SK-N-DZ (cell line): ENCODE data around the gene MRPL55.
A peak's percentile ranks its signal among the peaks of the same experiment; 100 is the strongest.

Experiments
- DNase-seq: peaks from one replicate; pipeline ENCODE4 v3.0.0-alpha.2; 2015; ENCODE audit warnings: low spot score

MRPL55 gene

DNA sequence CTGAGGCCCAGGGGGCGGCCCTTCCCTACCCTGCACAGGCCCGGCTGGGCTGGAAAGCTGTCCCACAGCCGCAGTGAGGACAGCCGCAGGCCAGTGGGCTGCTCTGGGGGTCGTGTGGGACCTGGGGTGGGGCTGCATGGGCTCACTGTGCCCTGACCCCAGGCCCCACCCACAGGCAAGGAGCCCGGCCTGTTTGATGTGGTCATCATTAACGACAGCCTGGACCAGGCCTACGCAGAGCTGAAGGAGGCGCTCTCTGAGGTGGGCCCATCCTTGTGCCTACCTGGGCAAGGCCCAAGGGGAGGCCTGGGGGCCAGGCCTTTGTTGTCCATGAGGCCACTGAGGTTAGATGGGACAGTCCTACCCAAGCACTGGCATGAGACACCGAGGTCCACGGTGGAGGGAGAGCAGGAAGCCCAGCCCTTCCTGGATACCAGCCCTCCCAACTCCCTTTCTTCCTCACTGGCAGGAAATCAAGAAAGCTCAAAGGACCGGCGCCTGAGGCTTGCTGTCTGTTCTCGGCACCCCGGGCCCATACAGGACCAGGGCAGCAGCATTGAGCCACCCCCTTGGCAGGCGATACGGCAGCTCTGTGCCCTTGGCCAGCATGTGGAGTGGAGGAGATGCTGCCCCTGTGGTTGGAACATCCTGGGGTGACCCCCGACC lies 39.2 kb upstream of the MRPL55 start:
- DNase-seq, result no peak

- DNase-seq, result no peak
Observed at GRCh38 chr1:228147768-228148167, 38.7 kb upstream of the MRPL55 start.

GRCh38 chr1:228147151-228147693 lies 38.1 kb upstream of the MRPL55 start:
- no peak for DNase-seq

DNA sequence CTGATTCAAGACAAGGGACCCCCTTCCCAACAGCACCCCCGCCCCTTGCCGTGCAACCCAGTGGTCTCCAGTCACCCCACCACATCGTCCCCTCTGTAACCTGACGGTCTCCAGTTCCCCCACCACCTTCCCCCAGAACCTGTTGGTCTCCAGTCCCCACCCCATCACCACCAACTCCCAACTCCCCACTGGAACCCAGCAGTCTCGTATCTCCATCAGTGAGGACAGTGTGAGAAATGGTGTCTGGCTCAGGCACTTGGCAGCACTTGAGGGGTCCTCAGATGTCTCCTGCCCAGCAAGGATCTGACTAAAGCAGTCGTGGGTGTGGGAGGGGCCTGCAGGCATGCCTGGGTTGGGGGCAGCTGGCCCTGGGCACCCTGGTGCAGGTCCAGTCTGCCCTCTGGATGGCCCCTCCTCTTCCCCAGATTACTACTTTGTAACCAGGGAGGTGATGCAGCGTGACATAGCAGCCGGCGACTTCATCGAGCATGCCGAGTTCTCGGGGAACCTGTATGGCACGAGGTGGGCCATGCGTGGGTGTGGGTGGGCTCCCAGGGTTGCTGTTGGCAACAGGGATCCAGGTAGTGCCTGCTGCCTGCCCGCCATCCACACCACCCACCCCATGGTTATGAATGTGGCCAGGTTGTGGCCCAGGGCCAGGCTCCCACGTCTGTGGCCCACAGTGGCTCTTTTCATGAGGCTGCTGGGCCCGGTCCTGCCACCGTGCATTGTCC lies 37.5 kb upstream of the MRPL55 start:
- DNase-seq, result no peak

- DNase-seq, result no peak
Observed at GRCh38 chr1:228145463-228146416, 36.6 kb upstream of the MRPL55 start.

DNA sequence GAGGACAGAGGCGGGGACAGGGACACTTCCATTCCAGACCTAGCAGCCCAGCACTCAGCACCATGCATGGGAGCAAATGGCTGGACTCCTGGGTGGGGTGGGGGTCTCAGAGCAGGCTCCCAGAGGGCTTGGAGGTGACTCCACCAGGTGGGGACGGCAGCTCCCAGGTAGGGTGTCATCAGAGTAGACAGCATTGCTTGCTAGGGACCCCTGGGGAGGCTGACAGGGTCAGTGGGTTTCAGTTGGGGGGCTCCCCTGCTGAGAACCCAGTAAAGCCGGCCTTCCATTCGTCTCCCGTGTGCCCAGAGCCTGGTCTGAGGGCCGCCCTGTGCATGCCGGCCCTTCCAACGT lies 35.9 kb upstream of the MRPL55 start:
- no peak for DNase-seq

- no peak for DNase-seq
Observed at GRCh38 chr1:228144193-228144992, 35.3 kb upstream of the MRPL55 start.

GRCh38 chr1:228143480-228144192 lies 34.5 kb upstream of the MRPL55 start:
- DNase-seq, result no peak

DNA sequence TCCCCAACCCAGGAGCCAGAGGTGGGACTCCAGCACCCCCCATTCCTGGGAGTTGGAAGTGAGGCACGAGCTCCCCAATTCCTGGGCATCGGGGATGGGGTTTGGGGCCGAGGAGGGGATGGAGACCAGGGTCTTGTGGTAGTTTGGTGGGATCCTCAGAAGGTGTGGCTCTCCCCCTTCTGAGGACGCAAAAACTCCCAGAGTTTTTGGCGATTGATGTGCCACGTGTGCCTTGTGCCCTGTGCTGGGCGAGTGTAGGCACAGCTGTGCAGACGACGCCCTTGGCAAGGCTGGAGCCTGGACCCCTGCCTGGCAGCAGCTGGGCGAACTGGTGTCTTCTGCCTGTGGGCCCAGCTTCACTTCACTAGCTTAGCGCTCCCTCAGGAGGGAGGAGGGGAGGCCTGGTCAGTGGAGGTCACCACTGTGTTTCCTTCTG lies 33.6 kb upstream of the MRPL55 start:
- DNase-seq, result no peak

GRCh38 chr1:228142155-228142691 lies 33.1 kb upstream of the MRPL55 start:
- DNase-seq, result no peak

DNA sequence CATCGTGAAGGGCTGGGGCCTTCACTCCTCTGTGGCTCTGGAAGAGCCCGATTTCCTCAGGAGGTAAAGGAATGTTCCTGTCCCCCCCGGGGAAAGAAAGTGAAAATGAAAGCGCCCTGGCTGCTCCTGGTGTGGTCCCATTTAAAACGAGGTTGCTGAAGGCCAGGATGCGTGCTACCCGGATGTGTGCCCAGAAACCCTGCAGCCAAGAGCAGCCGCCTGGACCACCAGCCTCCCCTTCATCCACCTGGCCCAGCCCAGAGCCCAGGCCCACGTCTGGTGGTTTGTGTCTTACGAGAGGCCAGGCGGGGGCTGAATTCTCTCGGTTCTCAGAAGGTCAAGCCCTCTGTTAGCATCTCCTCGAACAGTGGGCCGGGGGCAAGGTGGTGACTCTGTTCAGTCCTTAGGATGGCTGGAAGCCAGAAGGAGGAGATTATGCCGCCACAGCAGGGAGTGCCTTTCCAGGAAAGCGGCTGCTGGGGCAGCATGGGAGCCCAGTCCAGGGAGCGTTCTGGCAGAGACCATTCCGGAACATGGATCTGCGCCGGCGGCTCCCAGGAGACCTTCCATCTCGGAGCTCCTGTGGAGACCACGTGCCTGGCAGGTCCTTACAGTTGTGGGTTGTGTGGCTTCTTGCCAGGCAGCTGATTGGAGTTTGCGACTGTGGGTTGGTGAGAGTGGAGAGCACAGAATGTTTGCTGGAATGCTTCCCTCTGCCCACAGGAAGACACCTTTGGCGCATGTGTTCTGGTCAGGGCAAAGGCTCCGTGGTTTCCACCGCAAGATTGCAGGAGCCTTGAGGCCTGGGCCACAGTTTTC lies 32.3 kb upstream of the MRPL55 start:
- no peak for DNase-seq

- no peak for DNase-seq
Observed at GRCh38 chr1:228140724-228141225, 31.7 kb upstream of the MRPL55 start.

DNA sequence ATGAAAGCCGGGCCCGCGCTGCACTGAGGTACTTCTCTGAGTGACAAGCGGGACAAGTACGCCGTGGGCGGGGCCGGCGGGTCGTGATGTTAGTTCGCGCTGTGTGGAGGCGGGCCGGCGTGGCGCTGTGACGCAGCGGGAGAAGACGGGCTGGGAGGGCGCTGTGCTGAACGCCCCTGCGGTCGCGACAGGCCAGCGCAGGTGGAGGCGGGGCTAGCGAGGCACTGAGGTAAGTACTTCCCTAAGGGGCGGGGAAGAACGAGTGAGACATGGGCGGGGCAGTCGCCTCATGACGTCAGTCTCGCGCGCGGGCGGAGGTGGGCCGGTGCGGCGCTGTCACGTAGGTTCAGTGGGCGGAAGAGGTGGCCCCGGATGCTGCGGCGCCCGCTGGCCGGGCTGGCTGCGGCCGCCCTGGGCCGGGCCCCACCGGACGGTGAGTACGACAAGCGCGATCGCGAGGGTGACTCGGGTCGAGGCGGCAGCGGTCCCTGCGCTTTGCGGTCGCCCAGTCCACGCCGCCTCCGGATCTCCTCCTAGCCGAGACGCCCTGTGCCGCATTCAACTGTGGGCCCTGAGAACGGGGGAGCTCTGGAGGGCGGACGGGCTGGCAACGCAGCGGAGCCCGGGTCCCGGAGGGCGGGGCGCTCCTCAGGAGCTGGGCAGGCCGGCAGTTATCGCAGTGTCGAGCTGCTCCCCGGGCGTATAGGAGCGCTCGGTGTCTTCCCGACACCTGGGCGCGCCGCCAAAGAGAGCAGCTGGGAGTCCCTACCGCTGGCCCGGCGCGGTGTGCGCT lies 31.0 kb upstream of the MRPL55 start, which contains the start of gene GUK1:
Gene GUK1, plus strand, starts transcription at position 349 of the 793 bp plus-strand sequence. Its CDS starts 24 bp downstream, at position 373.
- peak; percentile 99 for DNase-seq

- no peak for DNase-seq
Observed at GRCh38 chr1:228139406-228139930, 30.4 kb upstream of the MRPL55 start.

GRCh38 chr1:228136901-228137300 lies 27.8 kb upstream of the MRPL55 start:
- no peak for DNase-seq

GRCh38 chr1:228134591-228134990 lies 25.5 kb upstream of the MRPL55 start:
- no peak for DNase-seq

DNA sequence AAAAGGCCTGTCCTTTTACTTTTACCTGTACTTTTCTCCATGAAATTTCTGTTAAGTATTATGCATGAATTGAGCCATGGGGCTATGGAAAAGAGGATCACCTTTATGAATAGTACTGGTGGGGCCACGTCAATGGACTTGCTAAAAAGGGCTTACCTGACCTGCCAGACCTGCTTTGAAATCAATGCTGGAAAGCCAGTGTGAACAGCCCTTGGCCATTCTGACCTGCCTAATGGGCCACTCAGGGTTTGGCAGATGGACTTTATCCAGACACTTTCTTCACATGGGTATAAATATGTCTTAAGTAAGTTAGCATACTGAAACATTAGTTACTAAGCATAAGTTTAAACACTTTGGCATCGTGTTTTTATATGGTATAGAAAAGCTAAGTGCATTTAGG lies 22.7 kb upstream of the MRPL55 start:
- no peak for DNase-seq

- DNase-seq, result no peak
Observed at GRCh38 chr1:228125185-228125584, 16.1 kb upstream of the MRPL55 start.
